ENCODE data around the gene SPON1.
"Not testable (repeated sequence)": the region's sequence is repeated elsewhere in the genome, so short reads cannot be mapped to it uniquely, and the experiment has no call there.

SPON1 gene

GRCh38 chr11:14240221-14240620 is 277.7 kb downstream of the SPON1 start:
- Histone ChIP-seq H3K27me3 (ENCODE audit: control insufficient read depth in 1 of 2, insufficient read depth in 2 of 2, low read length in 2 of 2) (no peaks in the 10 kb centered on the region), H3K27ac (ENCODE audit: low read length) (no peak overlapping the region), H3K4me1 (ENCODE audit: control insufficient read depth, insufficient read depth, low read length) (peaks cover 43% of the 10 kb centered on the region), H3K9ac (ENCODE audit: low read length in 2 of 2) (no peak overlapping the region), H3K9me3 (ENCODE audit: control insufficient read depth in 2 of 2, low read length in 2 of 2) (no peaks in the 10 kb centered on the region), H3K4me3 (ENCODE audit: low read length in 2 of 2) (no peak overlapping the region), H3K36me3 (ENCODE audit: control insufficient read depth in 2 of 2, insufficient read depth in 2 of 2, low read length in 2 of 2) (peaks cover 0 to 11% of the 10 kb centered on the region in 2 donors)

DNA sequence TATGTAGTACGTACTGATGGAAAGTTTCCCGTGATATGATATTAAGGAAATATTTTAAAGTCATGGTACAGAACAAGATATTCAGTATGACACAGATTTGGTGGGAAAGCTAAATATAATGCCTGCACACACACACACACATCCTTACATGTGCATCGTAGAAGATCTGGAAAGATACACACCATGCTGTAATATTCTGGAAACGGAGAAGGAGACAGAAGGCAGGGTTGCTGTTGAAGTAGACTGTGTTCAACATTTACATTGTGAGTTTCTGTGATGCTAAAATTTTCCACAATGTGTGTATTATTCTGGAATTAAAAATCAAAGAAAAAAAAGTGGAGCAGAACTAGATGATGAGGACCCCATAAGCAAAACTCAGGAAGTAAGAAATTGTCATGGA is 278.4 kb downstream of the SPON1 start:
- Histone ChIP-seq H3K4me3 (ENCODE audit: low read length in 2 of 2) (no peak overlapping the region), H3K27me3 (ENCODE audit: control insufficient read depth in 1 of 2, insufficient read depth in 2 of 2, low read length in 2 of 2) (no peaks in the 10 kb centered on the region), H3K9me3 (ENCODE audit: control insufficient read depth in 2 of 2, low read length in 2 of 2) (no peaks in the 10 kb centered on the region), H3K9ac (ENCODE audit: low read length in 2 of 2) (no peak overlapping the region), H3K36me3 (ENCODE audit: control insufficient read depth in 2 of 2, insufficient read depth in 2 of 2, low read length in 2 of 2) (peaks cover 0 to 11% of the 10 kb centered on the region in 2 donors), H3K27ac (ENCODE audit: low read length) (peak overlapping the region; percentile 37), H3K4me1 (ENCODE audit: control insufficient read depth, insufficient read depth, low read length) (peaks cover 43% of the 10 kb centered on the region)

DNA sequence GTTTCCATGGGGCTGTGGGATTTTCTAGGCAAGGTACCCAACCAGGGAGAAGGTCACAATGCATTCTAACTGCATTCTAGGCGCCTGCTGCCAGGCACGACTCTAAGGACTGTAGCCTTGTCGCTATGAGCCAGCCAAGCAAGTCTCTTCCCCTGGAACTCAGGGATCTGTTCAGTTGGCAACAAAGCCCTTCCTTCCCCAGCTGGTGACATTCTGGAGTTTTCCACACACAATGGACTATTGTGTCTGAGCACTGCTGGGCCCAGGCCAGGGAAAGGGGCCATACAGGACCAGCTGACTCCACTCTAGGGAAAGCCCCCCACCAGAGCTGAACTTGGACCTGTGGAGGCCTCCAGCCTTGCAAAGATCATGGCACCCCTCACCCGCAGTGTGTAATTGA is 279.7 kb downstream of the SPON1 start:
- Histone ChIP-seq H3K9ac (ENCODE audit: low read length in 2 of 2) (no peak overlapping the region), H3K36me3 (ENCODE audit: control insufficient read depth in 2 of 2, insufficient read depth in 2 of 2, low read length in 2 of 2) (peaks cover 0 to 11% of the 10 kb centered on the region in 2 donors), H3K9me3 (ENCODE audit: control insufficient read depth in 2 of 2, low read length in 2 of 2) (no peaks in the 10 kb centered on the region), H3K27ac (ENCODE audit: low read length) (peak overlapping the region; percentile 49), H3K4me1 (ENCODE audit: control insufficient read depth, insufficient read depth, low read length) (peaks cover 35% of the 10 kb centered on the region), H3K27me3 (ENCODE audit: control insufficient read depth in 1 of 2, insufficient read depth in 2 of 2, low read length in 2 of 2) (no peaks in the 10 kb centered on the region), H3K4me3 (ENCODE audit: low read length in 2 of 2) (no peak overlapping the region)

- no peak overlapping the region for H3K4me3 ChIP-seq (ENCODE audit: low read length in 2 of 2)
Observed at GRCh38 chr11:14242733-14243132, 280.2 kb downstream of the SPON1 start.

GRCh38 chr11:14244926-14245325 is 282.4 kb downstream of the SPON1 start:
- no peak overlapping the region for H3K27ac ChIP-seq (ENCODE audit: low read length)
- H3K9ac ChIP-seq (ENCODE audit: low read length in 2 of 2), result no peak overlapping the region
- H3K36me3 ChIP-seq (ENCODE audit: control insufficient read depth in 2 of 2, insufficient read depth in 2 of 2, low read length in 2 of 2), result peaks cover 0 to 11% of the 10 kb centered on the region in 2 donors

More at GRCh38 chr11:14242733-14243132, 280.2 kb downstream of the SPON1 start:
- Histone ChIP-seq H3K27me3 (ENCODE audit: control insufficient read depth in 1 of 2, insufficient read depth in 2 of 2, low read length in 2 of 2) (no peaks in the 10 kb centered on the region), H3K9me3 (ENCODE audit: control insufficient read depth in 2 of 2, low read length in 2 of 2) (no peaks in the 10 kb centered on the region), H3K4me1 (ENCODE audit: control insufficient read depth, insufficient read depth, low read length) (peaks cover 30% of the 10 kb centered on the region), H3K36me3 (ENCODE audit: control insufficient read depth in 2 of 2, insufficient read depth in 2 of 2, low read length in 2 of 2) (peaks cover 0 to 11% of the 10 kb centered on the region in 2 donors), H3K27ac (ENCODE audit: low read length) (no peak overlapping the region), H3K9ac (ENCODE audit: low read length in 2 of 2) (no peak overlapping the region)

DNA sequence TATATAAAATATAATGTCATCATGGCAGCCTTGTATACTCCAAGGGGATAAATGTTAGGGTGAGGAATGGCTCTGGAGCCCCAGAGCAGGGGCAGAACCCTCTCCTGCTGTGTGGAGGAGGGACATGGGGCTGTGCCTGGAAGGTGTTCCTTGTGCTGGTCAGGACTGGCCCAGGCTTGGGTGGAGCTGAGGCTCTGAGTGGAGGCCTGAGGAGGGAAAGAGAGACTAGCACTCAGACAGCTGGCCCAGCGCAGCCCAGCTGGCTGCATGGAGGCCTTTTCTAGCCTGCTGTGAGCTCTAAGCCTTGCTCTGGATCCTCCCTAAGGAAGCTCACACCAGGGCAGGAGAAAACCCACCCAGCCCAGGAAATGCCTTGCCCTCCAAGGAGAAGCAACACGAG is 282.9 kb downstream of the SPON1 start:
- Histone ChIP-seq H3K9me3 (ENCODE audit: control insufficient read depth in 2 of 2, low read length in 2 of 2) (no peaks in the 10 kb centered on the region), H3K36me3 (ENCODE audit: control insufficient read depth in 2 of 2, insufficient read depth in 2 of 2, low read length in 2 of 2) (peaks cover 0 to 11% of the 10 kb centered on the region in 2 donors), H3K27me3 (ENCODE audit: control insufficient read depth in 1 of 2, insufficient read depth in 2 of 2, low read length in 2 of 2) (no peaks in the 10 kb centered on the region), H3K9ac (ENCODE audit: low read length in 2 of 2) (no peak overlapping the region), H3K27ac (ENCODE audit: low read length) (no peak overlapping the region), H3K4me3 (ENCODE audit: low read length in 2 of 2) (no peak overlapping the region), H3K4me1 (ENCODE audit: control insufficient read depth, insufficient read depth, low read length) (peaks cover 23% of the 10 kb centered on the region)

More at GRCh38 chr11:14244926-14245325, 282.4 kb downstream of the SPON1 start:
- H3K27me3 ChIP-seq (ENCODE audit: control insufficient read depth in 1 of 2, insufficient read depth in 2 of 2, low read length in 2 of 2), result no peaks in the 10 kb centered on the region
- no peaks in the 10 kb centered on the region for H3K9me3 ChIP-seq (ENCODE audit: control insufficient read depth in 2 of 2, low read length in 2 of 2)
- H3K4me3 ChIP-seq (ENCODE audit: low read length in 2 of 2), result no peak overlapping the region
- H3K4me1 ChIP-seq (ENCODE audit: control insufficient read depth, insufficient read depth, low read length), result peaks cover 23% of the 10 kb centered on the region

- no peaks in the 10 kb centered on the region for H3K27me3 ChIP-seq (ENCODE audit: control insufficient read depth in 1 of 2, insufficient read depth in 2 of 2, low read length in 2 of 2)
- peaks cover 20% of the 10 kb centered on the region for H3K4me1 ChIP-seq (ENCODE audit: control insufficient read depth, insufficient read depth, low read length)
- H3K9me3 ChIP-seq (ENCODE audit: control insufficient read depth in 2 of 2, low read length in 2 of 2), result no peaks in the 10 kb centered on the region
- H3K27ac ChIP-seq (ENCODE audit: low read length), result no peak overlapping the region
- peaks cover 0 to 13% of the 10 kb centered on the region in 2 donors for H3K36me3 ChIP-seq (ENCODE audit: control insufficient read depth in 2 of 2, insufficient read depth in 2 of 2, low read length in 2 of 2)
- H3K9ac ChIP-seq (ENCODE audit: low read length in 2 of 2), result no peak overlapping the region
- no peak overlapping the region for H3K4me3 ChIP-seq (ENCODE audit: low read length in 2 of 2)
Observed at GRCh38 chr11:14248580-14248981, 286.1 kb downstream of the SPON1 start.

DNA sequence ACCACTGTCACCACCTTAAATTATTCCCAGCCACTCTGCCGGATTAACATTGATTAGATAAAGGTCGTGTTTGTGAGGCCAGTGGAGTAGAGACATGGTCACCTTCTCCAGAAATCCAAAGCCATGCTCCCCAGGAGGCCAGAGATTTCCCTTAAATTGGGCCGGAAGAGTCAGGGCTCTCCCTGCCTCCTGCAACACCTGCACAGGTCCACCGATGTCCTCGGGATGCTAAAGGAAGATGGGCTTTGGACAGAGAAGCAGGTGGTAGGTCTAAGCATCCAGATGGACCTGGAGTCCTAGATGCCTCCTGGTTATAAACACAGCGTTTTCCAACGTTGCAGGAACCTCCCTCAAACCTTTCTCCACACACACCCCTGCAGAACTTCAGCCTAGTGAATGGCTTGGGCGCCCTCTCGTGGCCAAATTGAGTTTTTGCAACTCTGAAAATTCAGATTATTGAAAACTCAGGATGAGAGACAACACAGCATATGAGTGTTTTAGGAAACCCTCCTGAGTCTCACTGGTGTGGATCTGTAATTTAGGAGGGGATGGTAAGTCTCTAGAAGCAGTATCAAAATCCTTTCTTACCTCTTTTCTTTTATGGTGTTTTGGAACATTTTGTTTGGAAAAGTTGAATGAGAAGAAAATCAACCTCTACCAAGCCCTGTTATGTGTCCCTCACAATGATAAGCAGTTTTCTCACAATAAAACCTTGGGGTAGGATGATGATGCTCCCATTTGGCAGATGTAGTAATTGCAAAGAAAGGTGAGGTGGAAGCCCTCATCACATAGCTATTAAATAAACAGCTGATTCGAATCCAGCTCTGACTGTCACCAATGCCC is 286.8 kb downstream of the SPON1 start:
- Histone ChIP-seq H3K4me3 (ENCODE audit: low read length in 2 of 2) (no peak overlapping the region), H3K27ac (ENCODE audit: low read length) (no peak overlapping the region), H3K27me3 (ENCODE audit: control insufficient read depth in 1 of 2, insufficient read depth in 2 of 2, low read length in 2 of 2) (no peaks in the 10 kb centered on the region), H3K9me3 (ENCODE audit: control insufficient read depth in 2 of 2, low read length in 2 of 2) (no peaks in the 10 kb centered on the region), H3K9ac (ENCODE audit: low read length in 2 of 2) (no peak overlapping the region), H3K4me1 (ENCODE audit: control insufficient read depth, insufficient read depth, low read length) (peaks cover 25% of the 10 kb centered on the region), H3K36me3 (ENCODE audit: control insufficient read depth in 2 of 2, insufficient read depth in 2 of 2, low read length in 2 of 2) (peaks cover 0 to 10% of the 10 kb centered on the region in 2 donors)

DNA sequence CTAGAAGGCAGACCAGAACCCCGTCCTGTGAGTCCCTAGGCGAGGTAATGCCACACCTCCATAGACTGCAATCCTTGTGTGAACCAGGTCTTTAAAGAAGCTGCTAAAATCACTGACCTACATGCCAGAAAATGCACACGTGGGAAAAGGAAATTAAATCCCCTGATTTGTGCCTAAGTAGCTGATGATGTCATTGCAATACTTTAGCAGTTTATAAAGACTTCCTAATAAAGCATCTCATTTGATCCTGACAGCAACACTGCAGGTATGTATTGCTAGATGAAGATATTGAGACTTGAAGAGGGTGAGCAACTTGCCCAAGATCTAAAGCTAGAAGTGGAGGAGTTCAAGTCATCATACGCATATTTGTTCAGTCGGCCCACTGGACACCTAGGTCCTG is 289.2 kb downstream of the SPON1 start:
- Histone ChIP-seq H3K4me3 (ENCODE audit: low read length in 2 of 2) (no peak overlapping the region), H3K36me3 (ENCODE audit: control insufficient read depth in 2 of 2, insufficient read depth in 2 of 2, low read length in 2 of 2) (peaks cover 7 to 20% of the 10 kb centered on the region in 2 donors), H3K27ac (ENCODE audit: low read length) (no peak overlapping the region), H3K27me3 (ENCODE audit: control insufficient read depth in 1 of 2, insufficient read depth in 2 of 2, low read length in 2 of 2) (no peaks in the 10 kb centered on the region), H3K4me1 (ENCODE audit: control insufficient read depth, insufficient read depth, low read length) (peaks cover 30% of the 10 kb centered on the region), H3K9me3 (ENCODE audit: control insufficient read depth in 2 of 2, low read length in 2 of 2) (no peaks in the 10 kb centered on the region), H3K9ac (ENCODE audit: low read length in 2 of 2) (no peak overlapping the region)

DNA sequence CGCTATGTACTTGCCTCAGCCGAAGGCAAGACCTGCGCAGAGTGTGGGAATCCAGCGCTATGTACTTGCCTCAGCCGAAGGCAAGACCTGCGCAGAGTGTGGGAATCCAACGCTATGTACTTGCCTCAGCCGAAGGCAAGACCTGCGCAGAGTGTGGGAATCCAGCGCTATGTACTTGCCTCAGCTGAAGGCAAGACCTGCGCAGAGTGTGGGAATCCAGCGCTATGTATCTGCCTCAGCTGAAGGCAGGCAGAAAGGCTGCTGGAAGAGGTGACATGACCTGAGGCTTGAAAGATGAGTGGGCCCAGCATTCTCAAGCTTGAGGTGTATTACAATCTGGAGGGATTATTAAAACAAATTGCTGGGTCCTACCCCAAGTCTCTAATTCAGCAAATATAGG is 290.0 kb downstream of the SPON1 start:
- not testable (repeated sequence) for H3K4me3 ChIP-seq (ENCODE audit: low read length in 2 of 2); H3K27me3 ChIP-seq (ENCODE audit: control insufficient read depth in 1 of 2, insufficient read depth in 2 of 2, low read length in 2 of 2); H3K9ac ChIP-seq (ENCODE audit: low read length in 2 of 2); H3K9me3 ChIP-seq (ENCODE audit: control insufficient read depth in 2 of 2, low read length in 2 of 2); H3K27ac ChIP-seq (ENCODE audit: low read length)
- H3K36me3 ChIP-seq (ENCODE audit: control insufficient read depth in 2 of 2, insufficient read depth in 2 of 2, low read length in 2 of 2), result peaks cover 14 to 27% of the 10 kb centered on the region in 2 donors
- H3K4me1 ChIP-seq (ENCODE audit: control insufficient read depth, insufficient read depth, low read length), result peaks cover 30% of the 10 kb centered on the region

- peaks cover 33% of the 10 kb centered on the region for H3K4me1 ChIP-seq (ENCODE audit: control insufficient read depth, insufficient read depth, low read length)
- H3K27me3 ChIP-seq (ENCODE audit: control insufficient read depth in 1 of 2, insufficient read depth in 2 of 2, low read length in 2 of 2), result no peaks in the 10 kb centered on the region
- H3K4me3 ChIP-seq (ENCODE audit: low read length in 2 of 2), result no peak overlapping the region
- peaks cover 22 to 36% of the 10 kb centered on the region in 2 donors for H3K36me3 ChIP-seq (ENCODE audit: control insufficient read depth in 2 of 2, insufficient read depth in 2 of 2, low read length in 2 of 2)
- no peak overlapping the region for H3K27ac ChIP-seq (ENCODE audit: low read length)
- no peaks in the 10 kb centered on the region for H3K9me3 ChIP-seq (ENCODE audit: control insufficient read depth in 2 of 2, low read length in 2 of 2)
- H3K9ac ChIP-seq (ENCODE audit: low read length in 2 of 2), result no peak overlapping the region
Observed at GRCh38 chr11:14253421-14253820, 290.9 kb downstream of the SPON1 start.
